Measurements from ENCODE around the gene AKR1C1.
"Not testable (repeated sequence)": the region's sequence is repeated elsewhere in the genome, so short reads cannot be mapped to it uniquely, and the experiment has no call there.

Gene AKR1C1

DNA sequence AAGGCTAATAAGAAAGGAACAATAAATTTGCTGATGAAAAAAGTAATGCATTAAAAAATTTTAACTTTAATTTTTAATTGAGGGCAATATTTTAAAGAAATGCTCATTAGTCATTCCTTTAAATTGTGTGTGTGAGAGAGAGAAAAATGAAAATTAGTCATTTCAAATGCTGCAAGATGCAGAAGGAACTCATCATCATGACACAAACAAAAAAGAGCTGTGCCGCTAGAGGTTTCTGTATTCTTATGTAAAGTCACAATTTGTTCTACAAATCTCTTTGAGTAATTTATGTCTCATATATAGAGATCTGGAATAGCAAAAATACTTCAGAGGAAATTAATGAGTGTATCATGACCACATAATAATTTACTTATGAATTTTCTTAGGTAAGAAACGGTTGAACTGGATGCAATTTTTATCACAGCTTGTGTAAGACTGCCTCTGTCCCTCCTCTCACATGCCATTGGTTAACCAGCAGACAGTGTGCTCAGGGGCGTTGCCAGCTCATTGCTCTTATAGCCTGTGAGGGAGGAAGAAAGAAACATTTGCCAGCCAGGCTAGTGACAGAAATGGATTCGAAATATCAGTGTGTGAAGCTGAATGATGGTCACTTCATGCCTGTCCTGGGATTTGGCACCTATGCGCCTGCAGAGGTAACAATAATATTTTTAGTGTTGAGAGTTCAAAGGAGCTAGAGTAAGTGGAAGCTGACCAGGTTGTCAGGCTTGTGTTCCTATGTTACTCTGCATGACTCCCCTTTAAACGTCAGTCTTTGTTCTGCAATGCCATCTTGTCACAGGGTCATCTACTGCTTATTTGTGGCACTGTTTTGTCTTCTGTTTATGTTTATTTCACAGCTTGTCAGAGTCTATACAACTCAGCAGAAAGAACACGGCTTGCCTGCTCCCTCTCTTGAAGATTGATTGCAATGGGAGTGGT, at the start of gene AKR1C1:
TSS of gene AKR1C1 (plus strand) at position 540 of the 939 bp plus-strand sequence. CDS start at position 570, 30 bp downstream.
- not testable (repeated sequence) for DNase-seq (ENCODE audit: low read depth in 2 of 2)

DNA sequence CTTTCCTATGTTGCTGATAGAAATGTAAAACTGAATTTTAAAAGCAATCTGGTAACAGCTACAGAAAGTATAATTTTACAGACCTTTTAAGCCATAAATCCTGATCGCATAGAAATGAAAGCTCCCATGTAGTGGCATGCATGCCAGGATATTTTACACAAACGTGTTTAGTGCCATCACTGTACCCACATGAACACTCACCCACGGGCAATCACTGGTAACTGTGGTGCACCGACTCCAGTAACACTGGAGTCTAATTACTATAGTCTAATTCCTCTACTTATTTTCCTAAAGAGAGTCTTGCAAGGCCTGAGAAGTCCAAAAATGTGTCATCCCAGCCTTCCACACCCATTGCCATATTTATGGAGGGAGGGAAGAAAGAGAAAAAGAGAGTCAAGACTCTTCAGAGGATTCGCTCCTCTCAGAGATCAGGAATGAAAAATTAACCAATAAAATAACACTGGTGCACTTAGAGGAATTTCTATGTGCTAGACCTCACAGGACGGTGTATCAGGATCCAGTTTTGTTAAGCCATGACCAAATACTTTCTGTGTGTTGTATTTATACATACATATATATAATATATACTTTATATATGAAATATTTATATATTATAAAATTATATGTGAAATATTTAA, 48.9 kb upstream of the AKR1C1 start:
- no peak for DNase-seq (ENCODE audit: low read depth in 2 of 2)

DNA sequence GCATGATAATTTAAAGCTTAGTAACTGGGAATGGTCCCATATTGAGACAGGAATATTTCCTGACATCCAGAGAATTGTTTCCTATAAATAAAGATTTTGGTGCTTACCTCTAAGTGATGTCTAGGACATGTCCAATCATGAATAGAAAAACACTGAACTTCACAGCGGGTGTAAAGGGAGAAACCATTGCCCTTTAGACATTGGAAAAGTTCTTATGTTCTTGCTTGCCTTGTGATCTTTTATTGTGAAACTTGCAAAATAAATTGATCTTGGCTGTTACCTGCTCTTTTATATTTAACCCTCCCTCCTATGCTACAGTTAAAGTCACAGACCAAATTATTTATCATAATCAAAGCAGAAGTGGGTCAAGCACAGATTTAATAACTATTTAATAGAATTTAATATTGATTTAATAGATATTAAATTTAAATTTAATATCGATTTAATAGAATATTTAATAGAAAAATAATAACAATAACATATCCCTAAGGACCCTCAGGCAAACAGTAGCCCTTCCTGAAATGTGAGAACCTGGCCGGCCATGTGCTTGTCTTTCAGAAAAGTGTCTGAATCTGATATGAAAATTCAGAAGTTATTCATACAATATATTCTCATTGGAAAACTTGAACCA, 47.0 kb upstream of the AKR1C1 start:
- DNase-seq (ENCODE audit: low read depth in 2 of 2) = no peak

DNA sequence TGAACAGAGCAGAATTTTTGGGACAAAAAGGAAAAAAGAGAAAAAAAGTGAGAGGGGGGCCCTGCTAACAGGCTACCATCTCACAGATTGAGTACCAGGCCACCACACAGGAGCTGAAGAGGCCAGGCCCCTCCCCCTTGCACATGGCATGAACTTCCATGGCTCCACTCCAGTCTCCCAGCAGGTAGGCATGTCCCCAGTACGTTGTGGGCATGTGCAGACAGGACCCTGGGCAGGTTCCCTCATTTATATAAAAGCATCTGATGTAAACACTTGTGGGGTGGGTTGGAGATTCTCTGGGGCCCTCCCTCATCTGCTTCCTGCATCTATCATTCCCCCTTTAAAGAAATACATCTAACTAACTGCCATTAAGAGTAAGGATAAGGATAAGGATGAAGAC, 45.0 kb upstream of the AKR1C1 start:
- no peak for DNase-seq (ENCODE audit: low read depth in 2 of 2)

DNA sequence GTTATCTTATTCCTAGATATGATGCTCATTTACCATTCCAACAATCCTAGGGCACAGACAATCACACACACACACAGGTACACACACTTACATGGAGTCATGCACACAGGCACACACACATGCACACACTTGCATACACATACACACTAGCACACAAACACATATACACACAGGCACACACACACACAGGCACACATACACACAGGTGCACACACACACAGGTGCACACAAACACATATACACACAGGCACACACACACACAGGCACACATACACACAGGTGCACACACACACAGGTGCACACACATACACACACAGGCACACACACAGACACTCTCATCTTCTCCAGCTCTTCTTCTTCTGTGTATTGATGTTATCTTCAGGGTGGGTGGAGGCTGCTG, 38.7 kb upstream of the AKR1C1 start:
- not testable (repeated sequence) for DNase-seq (ENCODE audit: low read depth in 2 of 2)

DNA sequence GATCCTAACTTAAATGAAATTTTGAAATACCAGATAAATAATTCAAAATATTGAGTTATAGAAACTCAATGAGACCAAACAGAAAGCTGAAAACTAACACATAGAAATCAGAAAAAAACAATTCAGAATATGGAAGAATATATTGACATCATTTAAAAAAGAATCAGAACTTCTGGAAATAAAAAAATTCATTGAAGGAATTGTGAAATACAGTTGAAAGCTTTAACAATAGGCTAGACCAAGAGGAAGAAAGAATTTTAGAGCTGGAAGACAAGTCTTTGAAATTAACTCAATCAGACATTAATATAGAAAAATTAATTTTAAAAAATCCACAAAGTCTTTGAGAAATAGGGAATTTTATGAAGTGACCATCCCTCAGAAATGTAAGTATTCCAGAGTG, 36.8 kb upstream of the AKR1C1 start:
- no peak for DNase-seq (ENCODE audit: low read depth in 2 of 2)

DNA sequence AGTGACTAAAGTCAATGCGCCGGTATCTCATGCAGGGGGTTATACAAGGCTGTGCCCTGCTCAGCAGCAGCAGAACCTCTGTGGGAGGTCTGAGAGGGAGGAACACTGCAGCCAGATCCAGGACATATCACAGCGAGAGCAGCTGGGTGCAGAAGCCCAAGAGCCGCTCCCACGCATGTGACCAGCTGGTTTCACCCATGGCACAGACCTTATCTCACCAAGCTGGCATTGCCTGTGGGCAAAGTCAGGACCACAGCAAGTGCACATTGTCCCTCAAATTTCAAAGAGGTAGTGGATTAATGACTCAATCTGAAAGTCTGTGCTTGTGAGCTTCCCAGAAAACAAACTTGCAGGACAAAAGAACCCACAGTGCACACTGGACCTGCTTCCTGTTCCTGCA, 31.6 kb upstream of the AKR1C1 start:
- DNase-seq (ENCODE audit: low read depth in 2 of 2) = no peak

DNA sequence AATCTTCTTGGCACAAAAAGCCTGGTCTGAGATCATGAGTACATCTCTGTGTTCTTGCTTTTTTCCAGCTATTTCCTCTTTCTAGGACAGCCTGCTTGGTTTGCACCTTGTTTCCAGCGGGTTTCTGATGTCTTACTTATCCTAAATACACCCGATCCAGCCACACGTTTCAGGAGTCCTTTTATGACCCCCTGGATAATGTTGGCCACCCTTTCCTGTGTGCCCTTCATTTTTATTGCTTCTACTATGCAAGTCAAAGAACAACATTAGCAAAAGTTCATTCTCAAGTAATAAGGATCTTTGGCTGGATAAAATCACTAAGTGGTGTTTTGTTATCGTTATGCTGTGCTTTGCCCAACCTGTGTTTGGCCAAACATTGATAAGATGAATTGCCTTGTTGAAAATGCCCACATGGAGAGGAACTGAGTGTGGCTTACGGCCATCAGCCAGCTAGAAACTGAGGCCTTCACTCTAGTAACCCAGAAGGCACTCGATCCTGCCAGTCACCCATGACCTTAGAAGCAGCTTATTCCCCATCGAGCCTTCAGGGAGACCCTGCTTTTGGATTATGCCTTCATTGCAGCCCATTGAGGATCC, 28.7 kb upstream of the AKR1C1 start:
- no peak for DNase-seq (ENCODE audit: low read depth in 2 of 2)

DNA sequence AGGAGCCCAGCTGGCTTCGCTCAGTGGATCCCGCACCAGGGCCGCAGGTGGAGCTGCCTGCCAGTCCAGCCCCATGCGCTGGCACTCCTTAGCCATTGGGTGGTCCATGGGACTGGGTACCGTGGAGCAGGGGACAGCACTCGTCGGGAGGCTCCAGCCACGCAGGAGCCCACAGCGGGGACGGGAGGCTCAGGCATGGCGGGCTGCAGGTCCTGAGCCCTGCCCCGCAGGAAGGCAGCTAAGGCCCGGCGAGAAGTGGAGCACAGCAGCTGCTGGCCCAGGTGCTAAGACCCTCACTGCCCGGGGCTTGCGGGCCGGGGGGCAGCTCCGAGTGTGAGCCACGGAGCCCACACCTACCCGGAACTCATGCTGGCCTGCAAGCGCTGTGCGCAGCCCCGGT, 25.9 kb upstream of the AKR1C1 start:
- DNase-seq (ENCODE audit: low read depth in 2 of 2) = no peak

DNA sequence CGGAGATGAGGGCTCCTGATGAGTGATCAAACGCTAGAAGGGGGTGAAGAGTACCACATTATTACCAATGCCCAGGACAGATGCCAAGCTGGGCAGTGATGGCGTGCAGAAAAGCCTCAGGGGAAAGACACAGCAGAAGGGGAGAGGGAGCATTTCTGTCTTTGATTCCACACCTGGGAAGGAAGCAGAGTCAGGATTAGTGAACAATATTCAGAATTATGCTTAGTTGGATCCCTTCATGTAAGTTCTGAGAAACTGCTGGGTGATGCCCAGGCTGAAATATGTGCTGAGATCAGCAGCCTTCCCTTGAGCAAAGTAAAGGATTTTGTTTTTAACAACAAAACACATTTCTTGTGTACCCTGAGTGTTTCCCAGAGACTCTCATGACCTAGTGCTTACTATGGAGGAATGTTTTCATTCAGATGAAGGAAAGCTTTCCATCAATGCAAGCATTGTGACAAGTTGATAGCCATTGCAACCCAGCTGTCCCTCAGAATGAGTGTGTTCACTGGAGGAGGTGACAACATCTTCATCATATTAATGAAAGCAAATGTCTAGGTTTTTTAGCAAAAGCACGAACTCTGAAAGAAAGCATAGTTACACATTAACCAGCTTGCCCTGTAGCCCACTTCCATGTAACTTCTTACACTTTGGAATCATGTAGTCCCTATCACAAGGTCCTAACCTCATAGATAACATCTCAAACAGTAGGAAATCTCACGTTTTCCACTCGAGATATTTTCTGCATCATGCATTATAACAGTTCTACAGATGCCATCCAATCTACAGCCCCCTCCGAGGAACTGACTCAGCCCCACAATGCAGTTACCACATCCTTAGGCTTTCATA, 23.8 kb upstream of the AKR1C1 start:
- no peak for DNase-seq (ENCODE audit: low read depth in 2 of 2)

DNA sequence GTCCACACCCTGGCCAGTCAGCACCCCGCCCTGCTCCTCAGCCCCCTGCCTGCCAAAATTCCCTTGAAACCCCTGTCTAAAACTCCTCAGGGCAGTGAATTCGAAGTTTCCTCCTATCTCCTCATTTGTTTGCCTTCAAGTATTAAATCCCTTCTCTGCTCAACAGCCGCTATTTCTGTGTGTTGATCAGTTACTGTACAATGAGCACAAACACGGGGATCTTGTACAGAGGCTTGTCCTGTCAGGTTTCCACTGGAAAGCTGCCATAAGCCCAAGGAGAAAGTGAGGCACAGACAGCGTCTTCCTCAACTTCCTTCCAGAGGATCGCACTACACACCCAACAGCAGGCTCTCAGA, 23.2 kb upstream of the AKR1C1 start:
- not testable (repeated sequence) for DNase-seq (ENCODE audit: low read depth in 2 of 2)

DNA sequence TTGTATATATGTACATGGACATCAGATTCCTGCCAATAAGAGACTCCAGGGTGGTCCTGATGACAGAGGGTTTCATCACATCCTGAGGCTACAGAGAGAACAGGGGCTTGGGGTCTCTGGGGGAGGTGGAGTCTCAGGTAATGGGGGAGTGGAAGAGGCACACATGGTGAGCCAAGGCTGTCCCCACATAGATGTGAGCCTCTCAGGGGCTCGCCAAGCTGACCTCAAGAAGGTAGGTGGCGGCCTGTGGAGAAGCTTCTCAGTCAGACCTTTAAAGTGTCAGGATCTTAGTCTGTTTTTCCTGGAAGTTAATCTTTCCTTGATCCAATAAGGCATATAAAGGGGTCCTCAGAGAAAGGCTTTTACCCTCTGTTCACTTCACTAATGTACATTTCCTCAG, 22.3 kb upstream of the AKR1C1 start:
- DNase-seq (ENCODE audit: low read depth in 2 of 2) = not testable (repeated sequence)

DNA sequence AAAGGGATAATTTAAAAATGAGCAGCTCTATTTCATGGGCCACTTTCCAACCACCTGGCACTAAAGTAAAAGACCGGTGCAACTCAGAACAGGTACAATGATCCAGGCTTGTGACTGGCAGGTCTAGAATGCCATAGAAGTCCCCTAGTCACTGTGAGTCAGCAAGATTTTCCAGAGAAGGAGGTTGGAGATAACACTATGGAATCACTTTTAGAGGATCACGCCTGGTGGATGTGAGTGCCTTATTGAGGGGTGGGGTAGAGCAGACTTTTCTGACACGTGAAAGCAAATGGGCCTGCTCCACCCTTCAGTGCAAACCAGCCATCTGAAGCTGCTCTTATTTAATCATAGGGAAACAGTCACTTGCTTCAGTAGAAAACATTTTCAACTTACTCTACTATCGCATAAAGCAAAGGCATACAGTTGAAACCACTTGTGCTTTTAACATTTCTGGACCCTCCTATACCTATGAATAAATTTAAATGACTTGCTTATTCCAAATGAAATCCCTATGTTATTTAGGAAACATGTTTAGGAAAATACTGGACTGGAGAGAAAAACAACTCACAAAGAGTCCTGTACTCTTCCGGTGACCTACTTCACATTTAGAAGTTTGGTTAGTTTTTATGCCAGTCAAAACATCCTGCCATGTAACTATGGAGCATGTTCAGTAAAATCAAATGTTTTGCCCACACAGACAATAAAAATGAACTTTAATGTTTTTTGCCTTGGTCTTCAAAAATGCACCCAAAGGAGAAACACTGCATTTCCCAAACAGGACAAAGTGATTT, 21.5 kb upstream of the AKR1C1 start:
- DNase-seq (ENCODE audit: low read depth in 2 of 2) = no peak

DNA sequence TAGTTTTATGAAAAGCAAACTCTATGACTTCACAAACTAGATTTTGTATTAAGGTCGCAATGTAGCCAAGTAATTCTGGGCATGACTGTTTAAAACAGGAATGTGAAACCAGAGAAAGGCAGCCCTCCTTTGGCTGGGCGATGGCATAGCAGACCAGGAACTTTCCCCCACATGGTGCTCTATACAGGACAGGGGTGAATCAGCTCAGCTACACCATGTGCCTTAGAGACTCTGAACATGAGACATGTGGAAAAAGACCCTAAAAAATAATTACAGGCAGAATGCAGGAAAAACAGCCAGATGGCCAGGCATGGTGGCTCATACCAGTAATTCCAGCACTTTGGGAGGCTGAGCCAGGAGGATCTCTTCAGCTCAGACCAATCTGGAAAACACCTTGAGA, 20.3 kb upstream of the AKR1C1 start:
- DNase-seq (ENCODE audit: low read depth in 2 of 2) = peak in 1 of 2 experiments; percentile 14

DNA sequence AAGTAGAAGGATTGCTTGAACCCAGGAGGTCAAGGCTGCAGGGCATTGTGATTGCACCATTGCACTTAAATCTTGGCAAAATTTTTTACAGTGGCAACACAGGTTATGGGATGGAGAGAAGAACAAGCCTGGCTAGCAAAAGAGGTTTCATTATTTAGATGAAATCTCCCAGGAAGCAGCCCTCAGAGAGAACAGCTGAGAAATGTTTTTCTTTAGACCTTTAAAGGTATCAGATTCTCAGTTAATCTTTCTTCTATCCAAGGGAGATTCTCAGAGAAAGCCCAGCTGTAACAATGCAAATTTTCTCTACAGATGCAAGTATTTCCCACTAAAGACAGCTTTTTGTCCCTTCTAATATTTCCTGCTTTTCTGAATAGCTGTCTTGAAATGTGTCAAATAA, 19.8 kb upstream of the AKR1C1 start:
- DNase-seq (ENCODE audit: low read depth in 2 of 2) = not testable (repeated sequence)

DNA sequence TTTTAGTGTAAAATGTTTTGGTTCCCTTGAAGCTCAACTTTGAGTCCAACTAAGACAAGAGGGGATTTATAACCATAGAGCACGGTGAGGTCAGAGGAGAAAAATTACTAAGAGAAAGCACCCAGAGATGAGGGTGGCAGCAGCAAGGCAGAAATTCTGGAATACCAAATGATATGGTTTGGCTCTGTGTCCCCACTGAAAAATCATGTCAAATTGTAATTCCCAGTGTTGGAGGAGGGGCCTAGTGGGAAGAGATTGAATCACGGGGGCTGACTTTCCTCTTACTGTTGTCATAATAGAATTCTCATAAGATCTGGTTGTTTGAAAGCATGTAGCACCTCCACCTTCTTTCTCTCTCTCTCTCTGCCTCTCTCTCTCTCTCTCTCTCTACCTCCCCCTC, 19.4 kb upstream of the AKR1C1 start:
- no peak for DNase-seq (ENCODE audit: low read depth in 2 of 2)

DNA sequence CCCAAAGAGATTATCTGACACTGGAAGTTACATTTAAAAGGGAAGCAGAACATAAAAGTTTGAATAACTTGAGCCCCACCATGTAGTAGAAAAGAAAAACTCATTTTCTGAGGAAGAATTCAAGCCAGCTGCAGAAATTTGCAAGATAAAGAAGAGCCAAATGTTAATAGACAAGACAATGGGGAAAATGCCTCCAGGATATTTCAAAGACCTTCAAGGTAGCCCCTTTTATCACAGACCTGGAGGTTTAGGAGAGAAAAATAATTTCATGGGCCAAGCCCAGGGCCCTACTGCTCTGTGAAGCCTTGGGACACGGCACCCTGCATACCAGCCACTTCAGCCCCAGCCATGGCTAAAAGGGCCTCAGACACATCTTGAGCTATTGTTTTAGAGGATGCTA, 18.4 kb upstream of the AKR1C1 start:
- DNase-seq (ENCODE audit: low read depth in 2 of 2) = no peak

DNA sequence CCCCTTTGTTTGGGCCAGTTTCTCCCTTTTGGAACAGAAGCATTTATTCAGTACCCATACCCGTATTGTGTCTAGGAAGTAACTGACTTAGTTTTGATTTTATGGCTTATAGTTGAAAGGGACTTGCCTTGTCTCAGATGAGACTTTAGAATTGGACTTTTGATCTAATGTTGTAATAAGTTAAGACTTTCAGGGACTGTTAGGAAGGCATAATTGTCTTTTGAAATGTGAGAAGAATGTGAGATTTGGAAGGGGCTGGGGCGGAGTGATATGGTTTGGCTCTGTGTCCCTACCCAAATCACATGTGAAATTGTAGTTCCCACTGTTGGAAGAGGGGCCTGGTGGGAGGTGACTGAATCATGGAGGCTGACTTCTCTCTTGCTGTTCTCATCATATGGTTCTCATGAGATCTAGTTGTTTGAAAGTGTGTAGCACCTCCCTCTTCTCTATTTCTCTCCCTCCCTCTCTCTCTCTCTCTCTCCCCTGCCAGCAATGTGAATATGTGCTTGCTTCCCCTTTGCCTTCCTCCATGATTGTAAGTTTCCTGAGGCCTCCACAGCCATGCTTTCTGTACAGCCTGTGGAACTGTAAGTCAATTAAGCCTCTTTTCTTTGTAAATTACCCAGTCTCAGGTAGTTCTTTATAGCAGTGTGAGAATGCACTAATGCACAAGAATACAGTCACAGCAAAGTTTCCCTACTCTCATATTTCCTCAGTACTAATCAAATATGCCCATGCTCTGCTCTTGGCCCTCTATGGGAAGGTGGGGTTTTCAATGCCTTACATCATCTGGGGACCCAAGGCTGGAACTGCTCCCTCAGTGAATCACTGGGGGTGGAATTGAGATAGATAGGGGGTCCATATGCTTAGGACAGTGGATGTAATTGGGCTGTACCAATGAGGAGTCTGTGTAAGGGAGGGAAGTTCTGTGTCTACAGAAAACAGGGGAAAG, 17.2 kb upstream of the AKR1C1 start:
- DNase-seq (ENCODE audit: low read depth in 2 of 2) = no peak

DNA sequence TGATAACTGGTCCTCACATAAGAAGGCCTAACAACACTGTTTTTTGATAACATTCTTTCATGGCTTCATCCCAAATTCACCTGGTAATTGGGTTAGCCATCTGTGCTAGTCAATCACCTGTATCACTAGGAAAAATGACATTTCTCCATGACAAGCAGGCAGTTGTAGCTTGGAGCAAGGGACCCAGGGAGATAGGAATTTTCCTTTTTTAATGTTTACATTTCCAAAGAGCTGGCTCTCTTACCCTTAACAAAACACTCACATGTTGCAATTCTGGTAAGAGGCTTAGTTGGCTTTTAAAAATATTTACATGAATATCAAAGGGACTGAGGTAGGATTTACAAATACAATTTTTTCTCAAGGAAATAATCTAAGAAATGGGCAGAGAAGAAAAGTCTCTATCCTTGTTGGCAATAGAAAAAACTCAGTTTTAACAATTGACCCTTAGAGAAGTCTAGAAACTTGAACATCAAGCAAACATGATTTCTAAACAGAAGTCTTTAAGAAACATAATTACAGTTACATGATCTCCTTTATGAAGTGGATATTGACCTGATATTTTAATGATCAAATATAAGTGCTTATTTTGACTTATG, 16.1 kb upstream of the AKR1C1 start:
- DNase-seq (ENCODE audit: low read depth in 2 of 2) = no peak

Measured in fibroblast of skin of left biceps (primary cell).